ENCODE results near the gene ANLN. TPM values are rescaled to one million over a fixed set of nuclear protein-coding genes. Genes with fewer than 3 reads are reported as not detected.

Gene ANLN
- total RNA-seq, 1 experiment from 2014 or later = 130 TPM

GRCh38 chr7:36472141-36472729, 82.6 kb downstream of the ANLN start (continued):
- TF ChIP-seq, protein P1, sequence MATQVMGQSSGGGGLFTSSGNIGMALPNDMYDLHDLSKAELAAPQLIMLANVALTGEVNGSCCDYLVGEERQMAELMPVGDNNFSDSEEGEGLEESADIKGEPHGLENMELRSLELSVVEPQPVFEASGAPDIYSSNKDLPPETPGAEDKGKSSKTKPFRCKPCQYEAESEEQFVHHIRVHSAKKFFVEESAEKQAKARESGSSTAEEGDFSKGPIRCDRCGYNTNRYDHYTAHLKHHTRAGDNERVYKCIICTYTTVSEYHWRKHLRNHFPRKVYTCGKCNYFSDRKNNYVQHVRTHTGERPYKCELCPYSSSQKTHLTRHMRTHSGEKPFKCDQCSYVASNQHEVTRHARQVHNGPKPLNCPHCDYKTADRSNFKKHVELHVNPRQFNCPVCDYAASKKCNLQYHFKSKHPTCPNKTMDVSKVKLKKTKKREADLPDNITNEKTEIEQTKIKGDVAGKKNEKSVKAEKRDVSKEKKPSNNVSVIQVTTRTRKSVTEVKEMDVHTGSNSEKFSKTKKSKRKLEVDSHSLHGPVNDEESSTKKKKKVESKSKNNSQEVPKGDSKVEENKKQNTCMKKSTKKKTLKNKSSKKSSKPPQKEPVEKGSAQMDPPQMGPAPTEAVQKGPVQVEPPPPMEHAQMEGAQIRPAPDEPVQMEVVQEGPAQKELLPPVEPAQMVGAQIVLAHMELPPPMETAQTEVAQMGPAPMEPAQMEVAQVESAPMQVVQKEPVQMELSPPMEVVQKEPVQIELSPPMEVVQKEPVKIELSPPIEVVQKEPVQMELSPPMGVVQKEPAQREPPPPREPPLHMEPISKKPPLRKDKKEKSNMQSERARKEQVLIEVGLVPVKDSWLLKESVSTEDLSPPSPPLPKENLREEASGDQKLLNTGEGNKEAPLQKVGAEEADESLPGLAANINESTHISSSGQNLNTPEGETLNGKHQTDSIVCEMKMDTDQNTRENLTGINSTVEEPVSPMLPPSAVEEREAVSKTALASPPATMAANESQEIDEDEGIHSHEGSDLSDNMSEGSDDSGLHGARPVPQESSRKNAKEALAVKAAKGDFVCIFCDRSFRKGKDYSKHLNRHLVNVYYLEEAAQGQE (IDR thresholded peaks at IDR 0.05; ENCODE audit: low read depth) = no peak
- TF ChIP-seq ATF3 (IDR thresholded peaks at IDR 0.05) (no peak), RAD21 (IDR thresholded peaks at IDR 0.05; ENCODE audit: low read depth) (no peak), CEBPB (IDR thresholded peaks at IDR 0.05; ENCODE audit: low read depth) (no peak), EZH2phosphoT487 (IDR thresholded peaks at IDR 0.05; ENCODE audit: borderline replicate concordance) (no peak), YY1 (IDR thresholded peaks at IDR 0.05; ENCODE audit: extremely low read depth, insufficient replicate concordance, low read depth, low read length) (no peak), SIN3A (IDR thresholded peaks at IDR 0.05; ENCODE audit: low read depth) (no peak), POLR2A (IDR thresholded peaks at IDR 0.05; ENCODE audit: borderline replicate concordance, extremely low read depth, insufficient read depth, insufficient read length) (no peak), ELF1 (IDR thresholded peaks at IDR 0.05; ENCODE audit: borderline replicate concordance, low read depth) (no peak)
